ENCODE results near the gene LRRC25. TPM values are rescaled to one million over a fixed set of nuclear protein-coding genes. Genes with fewer than 3 reads are reported as not detected.
A peak's percentile ranks its signal among the peaks of the same experiment; 100 is the strongest.

Gene LRRC25
- polyA plus RNA-seq, 2 of the 4 experiments (the other 2 are of a cell fraction): not detected

- ChIA-PET CTCF (interaction anchor here (1.4 kb wide), 2 partner anchors 15 to 36 kb away, joined by 3 to 5 read pairs; no protein-coding TSS in a partner anchor), POLR2A (no interaction called here)
- FAIRE-seq: no peak
- Histone ChIP-seq H3K9me3 (no peaks in the 10 kb centered on the region), H3K27ac (peak overlapping the region in 1 of 2 experiments; percentile 51; a peak in 2 of 6 replicates), H3K4me2 (no peak overlapping the region), H3K4me3 (no peak overlapping the region), H3K4me1 (peaks cover 43% of the 10 kb centered on the region)
- no peak for TF ChIP-seq TP53 (CRISPR knock-in tag; IDR thresholded peaks at IDR 0.05)
- no peak for TF ChIP-seq RARB (CRISPR knock-in tag; IDR thresholded peaks at IDR 0.05)
- no peak for TF ChIP-seq FOSB (CRISPR knock-in tag; IDR thresholded peaks at IDR 0.05)
- TF ChIP-seq EHF (CRISPR knock-in tag; IDR thresholded peaks at IDR 0.05): no peak
- TF ChIP-seq ZFP36 (IDR thresholded peaks at IDR 0.05; ENCODE audit: borderline replicate concordance, partially characterized antibody): no peak
- no peak for TF ChIP-seq NFE2L2 (conservative IDR thresholded peaks at IDR 0.05; ENCODE audit: low read length)
- TF ChIP-seq RCOR1 (IDR thresholded peaks at IDR 0.05; ENCODE audit: low read depth, low read length): no peak
- no peak for TF ChIP-seq RFX5 (IDR thresholded peaks at IDR 0.05)
- no peak for TF ChIP-seq HDAC2 (IDR thresholded peaks at IDR 0.05)
- no peak for DNase-seq (ENCODE audit: low read depth in 1 of 2, low spot score in 1 of 2)
- 92% methylated on average over 4 of the region's 17 CpGs for WGBS (ENCODE audit: missing lambda C conversion rate)
- no peak for ATAC-seq
Measured at GRCh38 chr19:18424890-18425514, 27.6 kb upstream of the LRRC25 start.

DNA sequence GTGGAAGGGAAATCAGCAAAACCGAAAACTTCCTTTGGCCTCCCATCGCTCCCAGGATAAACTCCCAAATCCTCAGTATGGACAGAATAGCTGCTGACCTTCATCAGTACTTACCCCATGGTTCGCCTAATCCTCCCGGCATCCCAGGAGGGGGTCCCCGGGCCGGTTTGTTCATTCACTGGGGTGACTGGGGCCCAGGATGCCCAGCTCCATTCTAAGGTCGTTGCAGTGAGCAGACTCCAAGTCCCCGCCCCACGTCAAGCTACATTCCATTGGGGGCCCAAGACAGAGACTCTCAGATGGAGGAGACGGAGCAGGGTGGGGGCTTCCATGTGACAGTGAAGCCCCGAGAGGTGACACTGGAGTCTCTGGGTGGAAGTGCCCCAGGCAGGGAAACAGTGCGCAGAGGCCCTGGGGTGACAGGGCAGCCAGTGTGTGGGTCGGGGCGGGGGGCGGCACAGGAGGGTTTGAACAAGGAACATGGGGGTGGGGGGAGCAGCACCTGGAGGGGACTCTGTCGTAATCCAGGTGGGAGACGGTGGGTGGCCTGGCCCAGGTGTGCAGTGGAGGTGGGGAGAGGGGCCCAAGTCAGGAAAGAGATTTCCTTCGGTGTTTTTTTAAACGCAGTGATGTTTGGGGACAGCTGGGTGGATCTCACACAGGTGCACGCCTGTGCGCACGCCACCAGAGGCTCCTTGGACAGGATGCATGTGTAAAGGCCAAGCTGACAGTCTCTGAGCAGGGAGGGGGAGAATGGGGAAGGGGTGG, 26.9 kb upstream of the LRRC25 start:
- no peak overlapping the region for H3K27ac ChIP-seq
- H3K4me3 ChIP-seq: no peak overlapping the region
- 87% methylated on average over 11 of the region's 22 CpGs for WGBS (ENCODE audit: missing lambda C conversion rate)
- H3K4me1 ChIP-seq: peaks cover 36% of the 10 kb centered on the region
- ChIA-PET POLR2A (no interaction called here), CTCF (interaction anchor here (1.3 to 1.4 kb wide), 3 partner anchors 14 to 38 kb away, joined by 3 read pairs; partner anchors contain the start of gene GDF15)
- DNase-seq (ENCODE audit: low read depth in 1 of 2, low spot score in 1 of 2) (no peak), ATAC-seq (no peak), FAIRE-seq (no peak)
- H3K9me3 ChIP-seq: no peaks in the 10 kb centered on the region
- no peak overlapping the region for H3K4me2 ChIP-seq
- TF ChIP-seq CEBPB (IDR thresholded peaks at IDR 0.05): no peak
- TF ChIP-seq POLR2A (IDR thresholded peaks at IDR 0.05; ENCODE audit: low read length): no peak
- TF ChIP-seq, protein P1, sequence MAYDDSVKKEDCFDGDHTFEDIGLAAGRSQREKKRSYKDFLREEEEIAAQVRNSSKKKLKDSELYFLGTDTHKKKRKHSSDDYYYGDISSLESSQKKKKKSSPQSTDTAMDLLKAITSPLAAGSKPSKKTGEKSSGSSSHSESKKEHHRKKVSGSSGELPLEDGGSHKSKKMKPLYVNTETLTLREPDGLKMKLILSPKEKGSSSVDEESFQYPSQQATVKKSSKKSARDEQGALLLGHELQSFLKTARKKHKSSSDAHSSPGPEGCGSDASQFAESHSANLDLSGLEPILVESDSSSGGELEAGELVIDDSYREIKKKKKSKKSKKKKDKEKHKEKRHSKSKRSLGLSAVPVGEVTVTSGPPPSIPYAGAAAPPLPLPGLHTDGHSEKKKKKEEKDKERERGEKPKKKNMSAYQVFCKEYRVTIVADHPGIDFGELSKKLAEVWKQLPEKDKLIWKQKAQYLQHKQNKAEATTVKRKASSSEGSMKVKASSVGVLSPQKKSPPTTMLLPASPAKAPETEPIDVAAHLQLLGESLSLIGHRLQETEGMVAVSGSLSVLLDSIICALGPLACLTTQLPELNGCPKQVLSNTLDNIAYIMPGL (CRISPR knock-in tag; IDR thresholded peaks at IDR 0.05; ENCODE audit: borderline replicate concordance): no peak
- no peak for TF ChIP-seq HOXA7 (CRISPR knock-in tag; IDR thresholded peaks at IDR 0.05)
- no peak for TF ChIP-seq CBX8 (IDR thresholded peaks at IDR 0.05)
- no peak for TF ChIP-seq NR3C1 (IDR thresholded peaks at IDR 0.05)
- no peak for TF ChIP-seq JUN (IDR thresholded peaks at IDR 0.05)
- no peak for TF ChIP-seq PBX3 (IDR thresholded peaks at IDR 0.05)
- no peak for TF ChIP-seq RCOR1 (IDR thresholded peaks at IDR 0.05; ENCODE audit: low read depth, low read length)

DNA sequence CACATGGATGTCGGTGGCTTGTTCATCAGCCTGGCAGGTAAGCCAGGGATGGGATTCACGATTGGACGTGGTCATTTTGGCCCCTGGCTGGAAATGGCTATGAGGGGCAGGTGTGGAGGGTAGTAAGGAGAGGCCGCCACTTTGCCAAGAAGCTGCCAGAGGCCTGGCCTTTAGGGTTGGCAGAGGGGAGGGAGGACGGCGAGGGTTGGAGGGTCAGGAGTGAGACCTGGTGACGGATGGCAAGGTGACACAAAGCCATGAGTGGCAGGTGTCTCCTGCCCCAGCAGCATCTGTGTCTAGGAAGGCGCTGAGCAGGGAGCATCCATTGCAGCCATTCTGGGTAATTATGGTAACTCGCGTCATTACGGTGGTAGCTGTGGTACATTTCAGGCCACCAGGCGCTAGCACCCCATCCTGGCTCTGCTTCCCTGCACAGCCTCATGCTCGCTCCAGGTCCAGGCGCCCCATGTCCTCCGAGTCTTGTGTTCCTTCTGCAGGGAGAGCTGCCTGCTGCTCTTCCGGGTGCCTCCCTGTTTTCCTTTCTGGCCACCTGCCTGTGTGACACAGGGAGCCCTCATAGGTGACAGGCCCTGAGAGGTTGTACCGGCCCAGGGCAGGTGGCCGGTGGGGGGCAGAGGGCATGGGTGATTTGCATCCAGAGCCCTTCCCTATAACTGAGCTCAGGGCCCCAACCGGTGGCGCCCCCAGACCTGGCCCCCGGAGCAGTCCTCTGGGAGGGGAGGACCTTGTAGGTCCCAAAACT, 26.0 kb upstream of the LRRC25 start:
- POLR2A ChIA-PET: no interaction called here
- TF ChIP-seq HOXB13 (CRISPR knock-in tag; IDR thresholded peaks at IDR 0.05; ENCODE audit: low read depth): no peak
- TF ChIP-seq RARB (CRISPR knock-in tag; IDR thresholded peaks at IDR 0.05): no peak
- TF ChIP-seq JUNB (IDR thresholded peaks at IDR 0.05): no peak
- TF ChIP-seq GATA3 (IDR thresholded peaks at IDR 0.05; ENCODE audit: borderline replicate concordance): no peak
- no peak for TF ChIP-seq ATOH8 (CRISPR knock-in tag; IDR thresholded peaks at IDR 0.05; ENCODE audit: low read depth)
- TF ChIP-seq NPAS2 (CRISPR knock-in tag; IDR thresholded peaks at IDR 0.05; ENCODE audit: borderline replicate concordance): no peak
- TF ChIP-seq, protein P2, sequence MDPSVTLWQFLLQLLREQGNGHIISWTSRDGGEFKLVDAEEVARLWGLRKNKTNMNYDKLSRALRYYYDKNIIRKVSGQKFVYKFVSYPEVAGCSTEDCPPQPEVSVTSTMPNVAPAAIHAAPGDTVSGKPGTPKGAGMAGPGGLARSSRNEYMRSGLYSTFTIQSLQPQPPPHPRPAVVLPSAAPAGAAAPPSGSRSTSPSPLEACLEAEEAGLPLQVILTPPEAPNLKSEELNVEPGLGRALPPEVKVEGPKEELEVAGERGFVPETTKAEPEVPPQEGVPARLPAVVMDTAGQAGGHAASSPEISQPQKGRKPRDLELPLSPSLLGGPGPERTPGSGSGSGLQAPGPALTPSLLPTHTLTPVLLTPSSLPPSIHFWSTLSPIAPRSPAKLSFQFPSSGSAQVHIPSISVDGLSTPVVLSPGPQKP (IDR thresholded peaks at IDR 0.05; ENCODE audit: low read depth, low read length): no peak
- no peak for TF ChIP-seq PHF8 (IDR thresholded peaks at IDR 0.05; ENCODE audit: borderline replicate concordance, low read depth)
- Histone ChIP-seq H3K9me3 (no peaks in the 10 kb centered on the region), H3K27ac (no peak overlapping the region), H3K4me2 (no peak overlapping the region), H3K4me1 (peaks cover 37% of the 10 kb centered on the region), H3K4me3 (no peak overlapping the region)
- DNase-seq (ENCODE audit: low read depth in 1 of 2, low spot score in 1 of 2) (no peak), ATAC-seq (no peak), FAIRE-seq (no peak)
- 91% methylated on average over 19 of the region's 21 CpGs for WGBS (ENCODE audit: missing lambda C conversion rate)
- CTCF ChIA-PET: interaction anchor here (1.3 to 1.4 kb wide), 3 partner anchors 13 to 37 kb away, joined by 3 read pairs; partner anchors contain the start of gene GDF15

Data from A549 (cell line).